ENCODE results near the gene NEK5.

NEK5 gene

DNA sequence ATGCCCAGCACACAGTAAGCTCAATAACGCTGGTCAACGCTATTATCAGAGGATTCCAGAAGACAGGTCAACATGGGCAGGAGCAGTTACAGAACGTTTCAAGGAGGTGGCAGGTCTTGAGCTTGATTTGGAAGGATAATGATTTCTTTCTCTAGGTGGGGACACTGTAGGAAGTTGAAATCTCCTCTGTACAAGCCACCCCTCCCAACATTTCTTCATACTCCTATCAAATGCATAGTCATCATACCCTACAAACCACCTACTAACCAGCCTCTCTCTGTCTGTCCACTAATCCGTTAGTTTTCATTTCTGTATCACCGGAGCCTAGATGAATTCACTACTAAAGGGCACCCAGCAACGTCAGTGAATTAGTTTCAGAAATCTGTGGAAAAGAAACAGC, 118.9 kb downstream of the NEK5 start:
- no peak for DNase-seq

DNA sequence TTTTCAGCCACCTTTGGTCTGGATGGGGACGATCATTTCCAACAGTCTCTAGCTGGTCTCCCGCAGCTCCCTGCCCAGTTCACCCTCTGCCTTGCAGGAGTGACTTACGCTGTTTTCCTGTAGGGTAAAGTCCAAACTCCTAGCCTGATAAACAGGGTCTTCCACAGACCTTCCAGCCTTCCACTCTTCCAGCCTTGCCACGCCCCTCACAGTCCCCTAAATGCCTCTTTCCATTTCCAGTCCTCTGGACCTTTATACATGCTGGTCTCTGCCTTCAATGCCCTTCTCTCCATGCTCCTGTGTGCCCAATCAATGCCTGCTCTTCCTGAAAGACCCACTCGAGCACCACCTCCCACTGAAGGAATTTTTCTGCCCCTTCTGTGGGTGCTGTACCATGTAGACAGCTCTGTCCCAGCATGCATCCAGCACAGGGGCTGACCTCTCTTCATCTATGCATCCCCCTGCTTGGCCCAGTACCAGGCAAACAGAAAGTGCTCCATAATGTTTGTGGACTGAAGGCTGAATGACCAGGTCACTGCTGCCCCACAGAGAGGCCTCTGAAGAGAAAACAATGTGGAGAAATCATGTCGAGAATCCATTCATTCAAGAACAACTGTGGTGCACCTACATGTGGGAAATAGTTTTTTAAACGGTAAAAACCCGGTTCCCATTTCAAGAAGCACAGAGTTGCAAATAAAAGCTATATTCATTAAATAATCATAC, 122.2 kb downstream of the NEK5 start:
- no peak for DNase-seq

DNA sequence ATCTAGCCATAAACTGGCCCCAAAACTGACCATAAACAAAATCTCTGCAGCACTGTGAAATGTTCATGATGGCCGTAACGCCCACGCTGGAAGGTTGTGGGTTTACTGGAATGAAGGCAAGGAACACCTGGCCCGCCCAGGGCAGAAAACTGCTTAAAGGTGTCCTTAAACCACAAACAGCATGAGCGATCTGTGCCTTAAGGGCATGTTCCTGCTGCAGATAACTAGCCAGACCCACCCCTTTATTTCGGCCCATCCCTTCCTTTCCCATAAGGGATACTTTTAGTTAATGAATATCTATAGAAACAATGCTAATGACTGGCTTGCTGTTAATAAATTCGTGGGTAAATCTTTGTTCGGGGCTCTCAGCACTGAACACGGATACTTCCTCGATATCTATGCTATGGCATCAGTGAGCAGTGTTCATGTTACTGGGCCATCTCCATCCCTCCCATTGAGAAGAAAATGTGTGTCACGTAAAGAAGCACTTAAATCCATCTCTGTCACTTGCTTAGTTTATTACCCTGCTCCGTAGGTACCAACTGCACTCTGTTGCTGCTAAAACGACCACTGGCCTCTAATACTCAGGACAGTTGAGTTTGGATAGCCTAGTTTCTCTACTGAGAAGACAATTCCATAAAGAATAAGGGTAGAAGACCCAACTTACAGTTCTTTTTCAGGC, 122.9 kb downstream of the NEK5 start:
- no peak for DNase-seq

DNA sequence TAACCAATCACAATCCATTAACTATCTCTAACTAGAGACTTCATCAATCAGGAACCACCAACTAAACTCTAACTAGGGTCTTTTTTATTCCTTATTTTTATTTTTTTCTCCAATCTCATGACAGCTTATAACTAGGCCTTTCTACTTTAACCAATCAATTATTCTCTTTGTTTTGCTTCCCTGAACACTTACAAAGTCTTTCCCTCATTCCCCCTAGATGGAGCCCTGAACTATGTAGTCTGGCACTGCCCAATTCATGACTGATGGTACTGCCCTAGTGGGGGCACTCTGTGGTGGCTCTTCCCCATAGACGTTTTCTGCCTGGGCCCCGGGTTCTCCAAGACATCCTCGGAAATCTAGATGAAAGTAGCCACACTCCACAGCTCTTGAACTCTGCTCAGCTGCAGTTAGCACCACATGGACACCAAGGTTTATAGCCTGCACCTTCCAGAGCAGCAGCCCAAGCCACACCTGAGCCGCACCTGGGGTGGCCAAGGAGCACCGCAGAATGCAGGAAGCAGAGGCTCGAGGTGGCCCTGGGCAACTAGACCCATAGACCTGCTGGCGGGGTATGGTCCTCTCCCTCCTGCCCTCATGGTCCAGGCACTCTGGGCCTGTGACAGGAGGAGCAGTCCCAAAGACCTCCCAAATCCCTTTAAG, 124.2 kb downstream of the NEK5 start:
- DNase-seq, result no peak

DNA sequence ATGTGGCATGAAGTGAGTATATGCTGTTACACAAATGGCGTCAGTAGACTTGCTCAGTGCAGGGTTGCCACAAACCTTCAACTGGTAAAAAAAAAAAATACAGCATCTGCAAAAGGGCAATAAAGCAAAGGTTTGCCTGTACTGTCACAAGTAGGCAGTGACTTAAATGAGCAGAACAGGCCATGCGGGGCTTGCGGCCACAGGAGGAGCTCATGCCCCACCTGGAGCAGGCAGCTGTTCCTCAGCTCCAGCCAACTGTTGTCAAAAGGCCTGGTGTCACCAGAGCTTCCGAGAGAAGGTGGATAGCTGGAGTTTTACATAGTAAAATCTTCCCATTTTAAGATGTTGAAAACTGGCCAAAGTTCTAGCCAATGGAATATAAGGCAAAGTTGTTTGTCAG, 125.3 kb downstream of the NEK5 start:
- DNase-seq, result no peak

DNA sequence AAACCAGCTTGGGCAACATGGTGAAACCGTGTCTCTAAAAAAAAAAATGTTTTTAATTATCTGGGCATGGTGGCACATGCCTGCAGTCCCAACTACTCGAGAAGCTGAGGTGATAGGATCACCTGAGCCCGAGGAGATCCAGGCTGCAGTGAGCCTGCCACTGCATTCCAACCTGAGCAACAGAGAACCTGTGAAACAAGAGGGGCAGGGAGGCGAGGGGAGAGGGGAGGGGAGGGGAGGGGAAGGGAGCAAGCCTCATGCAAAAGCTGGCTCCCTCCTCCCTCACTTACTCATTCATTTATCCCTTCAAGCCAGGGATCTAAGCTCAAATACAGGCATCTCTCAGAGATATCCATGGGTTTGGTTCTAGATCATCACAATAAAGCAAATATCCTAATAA, 126.5 kb downstream of the NEK5 start:
- no peak for DNase-seq

DNA sequence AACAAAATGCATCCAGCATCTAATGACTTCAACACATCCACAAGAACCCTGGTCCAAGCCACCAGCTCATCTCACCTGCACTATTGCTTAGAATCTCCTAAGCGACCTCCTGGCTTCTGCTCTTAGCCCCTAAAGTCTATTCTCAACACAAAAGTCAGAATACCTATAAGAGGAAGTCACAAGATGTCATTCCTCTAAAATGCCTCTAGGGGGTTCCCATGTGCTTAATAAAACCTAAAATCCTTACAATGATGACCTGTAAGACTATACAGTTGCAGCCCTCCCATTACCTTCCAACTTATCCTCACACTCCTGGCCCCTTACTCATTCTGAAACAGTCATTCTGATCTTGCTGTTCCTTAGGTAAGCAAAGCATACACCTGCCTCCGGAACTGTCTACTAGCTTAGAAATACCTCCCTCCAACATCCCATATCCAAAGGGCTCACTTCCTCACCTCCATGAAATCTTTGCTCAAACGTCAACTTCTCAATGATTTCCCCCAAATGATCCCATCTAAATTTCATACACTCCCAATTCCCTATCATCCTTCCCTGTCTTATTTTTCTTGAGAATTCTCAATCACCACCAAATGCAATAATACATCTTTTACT, 127.6 kb downstream of the NEK5 start:
- DNase-seq, result no peak

DNA sequence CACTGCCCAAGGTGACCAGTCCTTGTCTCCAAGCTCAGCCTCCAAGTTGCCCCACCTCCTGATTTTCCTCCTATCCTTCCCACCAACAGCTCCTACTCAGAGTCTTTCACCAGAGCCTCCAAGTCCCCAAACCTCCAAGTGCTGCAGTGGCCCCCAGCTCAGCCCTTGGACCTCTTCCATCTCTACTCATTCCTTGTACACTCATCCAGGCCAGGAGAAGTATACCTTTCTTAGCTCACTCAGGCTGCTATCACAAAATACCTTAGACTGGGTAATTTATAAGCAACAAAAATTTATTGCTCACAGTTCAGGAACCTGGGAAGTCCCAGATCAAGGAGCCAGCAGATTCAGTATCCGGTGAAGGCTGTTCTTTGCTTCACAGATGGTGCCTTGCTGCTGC, 129.0 kb downstream of the NEK5 start:
- no peak for DNase-seq

DNA sequence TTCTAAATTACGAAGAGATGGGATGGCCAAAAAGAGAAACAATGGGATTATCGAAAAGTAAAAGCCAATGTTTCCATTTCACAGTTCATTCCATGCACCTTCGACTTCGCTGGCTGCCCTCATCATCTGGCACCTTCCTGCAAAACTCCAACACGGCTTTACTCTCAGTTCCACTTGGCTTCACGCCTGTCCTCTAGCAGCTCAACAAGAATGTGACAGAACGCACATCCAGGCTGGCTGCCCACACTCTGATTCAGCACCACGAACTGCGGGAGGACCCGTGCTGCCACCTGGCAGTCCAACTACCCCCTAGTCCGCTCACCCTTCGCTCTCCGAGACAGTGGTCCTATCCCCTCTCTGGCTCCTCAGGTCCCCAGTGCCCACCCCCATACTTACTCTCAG, 129.4 kb downstream of the NEK5 start:
- no peak for DNase-seq

DNA sequence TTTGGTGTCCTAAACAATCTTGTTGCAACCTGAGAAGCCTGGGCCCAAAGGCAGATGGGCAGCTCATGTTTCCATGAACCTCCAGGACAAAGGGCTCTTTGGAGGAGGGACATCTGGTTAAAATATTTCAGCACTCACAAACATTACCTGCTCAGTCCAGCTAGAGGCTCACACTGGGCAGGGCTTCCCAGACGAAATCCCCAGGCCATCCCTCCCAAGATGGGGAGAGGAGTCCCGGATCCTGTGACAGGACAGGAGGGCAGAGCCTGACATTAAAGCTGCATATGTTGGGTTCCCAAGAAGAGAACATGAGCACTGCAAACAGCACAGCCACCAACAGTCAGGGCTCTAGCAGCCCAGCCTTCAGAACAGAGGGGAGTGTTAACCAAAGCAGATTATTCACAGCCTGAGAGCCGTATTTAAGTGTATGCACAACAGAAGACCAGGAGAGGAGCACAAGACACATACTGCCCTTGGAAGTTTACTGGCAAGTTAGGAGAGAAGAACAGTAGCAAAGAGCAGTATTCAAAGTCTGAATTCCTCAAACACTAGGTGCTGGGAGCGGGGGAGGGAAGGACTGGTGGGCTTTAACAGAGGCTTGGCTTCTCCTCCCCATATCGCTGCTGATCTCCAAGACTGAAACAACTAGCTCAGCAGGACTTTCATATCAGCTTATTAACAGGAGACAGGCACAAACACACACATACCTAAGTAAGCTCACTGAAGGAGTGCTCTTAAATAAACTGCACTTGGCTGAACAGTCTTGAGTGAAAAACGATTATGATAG, 130.0 kb downstream of the NEK5 start:
- DNase-seq, result no peak

DNA sequence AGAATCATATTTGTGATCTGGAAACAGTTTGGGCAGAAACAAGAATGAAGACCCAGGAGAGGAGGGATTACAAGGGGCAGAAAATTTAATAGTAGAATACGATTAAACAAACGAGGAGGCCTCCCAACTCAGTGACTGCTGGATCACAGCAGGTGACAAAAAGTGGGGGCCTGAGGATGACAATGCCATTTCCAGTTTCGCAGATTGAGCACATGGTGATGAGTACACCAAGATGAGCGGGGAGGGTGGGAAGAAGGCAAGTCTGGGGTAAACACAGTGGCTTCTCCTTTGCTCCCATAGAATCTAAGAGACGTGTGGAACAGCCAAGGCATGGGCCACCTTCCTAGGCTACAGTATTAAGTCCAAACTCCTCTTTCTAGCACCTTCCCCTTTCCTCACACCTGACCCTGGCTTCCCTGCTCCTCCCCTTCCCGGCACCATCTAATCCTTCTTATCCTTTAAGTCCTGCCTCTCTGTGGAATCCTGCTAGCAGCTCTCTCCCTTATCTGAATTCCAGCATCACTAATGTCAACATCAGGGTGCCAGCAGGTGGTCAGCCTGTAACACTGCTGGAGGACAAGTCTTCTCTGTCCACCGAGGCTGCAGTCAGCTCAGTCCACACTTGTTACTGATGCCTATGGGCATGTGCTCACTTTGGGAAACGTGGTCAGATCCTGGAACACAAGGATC, 131.1 kb downstream of the NEK5 start:
- DNase-seq, result no peak

DNA sequence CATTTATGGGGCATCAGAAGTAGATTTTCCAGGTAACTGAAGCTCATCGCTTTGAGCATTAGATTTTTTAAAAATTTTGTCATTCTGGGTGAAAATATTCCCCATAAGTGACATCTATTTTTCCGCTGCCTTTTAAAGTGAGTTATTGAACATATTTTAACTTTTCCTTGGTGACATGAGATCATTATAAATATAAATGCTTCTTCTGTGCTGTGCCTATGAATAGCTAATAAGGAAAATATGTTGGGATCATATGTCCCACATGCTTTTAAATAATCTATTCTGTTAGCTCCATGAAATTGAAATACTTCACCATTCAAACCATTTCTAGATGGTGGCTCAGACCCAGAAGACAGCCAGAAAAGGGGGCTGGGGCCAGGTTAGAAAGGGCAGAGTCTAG, 131.7 kb downstream of the NEK5 start:
- no peak for DNase-seq

DNA sequence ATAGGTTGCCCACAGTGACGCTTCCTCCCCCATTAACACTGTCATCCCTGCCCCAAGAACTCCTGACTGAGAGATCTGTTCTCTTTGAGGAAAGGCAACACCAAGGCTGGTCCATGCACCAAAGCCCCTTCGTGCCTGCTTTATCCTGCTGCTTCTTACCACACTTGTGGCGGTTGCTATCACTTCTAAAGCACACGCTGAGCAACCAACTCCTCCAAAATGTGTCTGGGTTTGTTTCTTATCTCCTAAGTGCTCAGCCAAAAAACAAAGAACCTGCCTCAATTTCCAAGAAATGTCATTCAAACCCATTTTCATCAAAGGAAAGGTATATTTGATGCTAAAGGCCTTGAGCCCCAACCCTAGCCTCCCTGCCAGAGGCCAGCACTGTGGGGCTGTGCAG, 132.2 kb downstream of the NEK5 start:
- no peak for DNase-seq

DNA sequence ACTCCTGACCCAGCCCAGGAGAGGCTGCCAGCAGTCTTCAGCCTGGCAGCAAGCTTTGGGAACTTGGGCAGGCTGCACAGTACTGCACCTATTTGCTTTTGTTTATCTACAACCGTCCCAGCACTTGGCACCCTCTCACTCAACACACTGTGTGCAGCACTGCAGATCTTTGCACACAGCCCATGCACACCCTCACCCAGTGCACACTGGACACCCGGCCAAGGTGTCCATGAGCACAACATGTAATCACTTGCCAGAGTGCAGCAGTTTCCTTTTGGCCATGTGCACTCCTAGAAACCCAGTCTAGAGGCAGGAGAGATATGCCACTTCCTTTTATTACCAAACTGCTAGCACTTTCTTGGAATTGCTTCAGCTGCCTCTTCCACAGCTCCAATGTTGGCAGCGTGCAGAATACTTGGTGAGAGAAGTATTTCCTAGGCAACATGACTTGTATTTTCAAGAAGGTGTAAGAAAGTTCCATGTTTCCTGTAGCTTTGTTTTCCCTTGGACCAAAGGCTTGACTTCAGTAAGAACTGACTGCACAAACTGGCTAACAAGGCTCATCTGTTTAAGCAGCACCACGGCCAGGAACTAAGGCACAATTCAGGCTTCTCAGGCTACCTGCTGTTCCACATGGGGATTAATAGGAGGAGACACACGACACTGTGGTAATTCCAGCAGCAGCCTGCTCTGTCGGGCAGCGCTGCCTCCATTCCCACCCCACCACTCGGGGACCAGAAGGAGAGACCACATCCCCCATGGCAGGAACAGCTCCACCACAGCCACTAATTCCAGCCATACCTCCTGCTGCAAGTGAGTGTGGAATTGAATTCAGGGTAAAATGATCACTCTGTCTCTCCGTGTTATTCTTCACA, 133.0 kb downstream of the NEK5 start:
- no peak for DNase-seq

DNA sequence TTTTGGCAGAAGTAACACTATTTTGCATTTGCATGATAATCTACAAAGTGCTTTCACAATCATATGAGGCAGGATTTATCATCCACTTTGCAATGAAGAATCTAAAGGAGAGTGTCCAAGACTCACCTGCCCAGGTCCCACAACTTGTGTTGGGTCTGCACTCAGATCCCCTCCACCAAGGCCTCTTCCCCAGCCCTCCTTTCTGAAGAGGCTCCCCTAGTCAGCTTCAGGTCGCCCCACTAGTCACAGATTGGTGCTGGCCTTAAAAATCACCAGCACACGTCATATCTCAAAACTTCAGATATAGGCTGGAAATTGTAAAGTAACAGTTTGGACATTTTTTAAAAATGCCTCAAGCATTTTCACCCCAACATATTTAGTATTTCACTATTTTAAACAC, 135.2 kb downstream of the NEK5 start:
- DNase-seq, result no peak

DNA sequence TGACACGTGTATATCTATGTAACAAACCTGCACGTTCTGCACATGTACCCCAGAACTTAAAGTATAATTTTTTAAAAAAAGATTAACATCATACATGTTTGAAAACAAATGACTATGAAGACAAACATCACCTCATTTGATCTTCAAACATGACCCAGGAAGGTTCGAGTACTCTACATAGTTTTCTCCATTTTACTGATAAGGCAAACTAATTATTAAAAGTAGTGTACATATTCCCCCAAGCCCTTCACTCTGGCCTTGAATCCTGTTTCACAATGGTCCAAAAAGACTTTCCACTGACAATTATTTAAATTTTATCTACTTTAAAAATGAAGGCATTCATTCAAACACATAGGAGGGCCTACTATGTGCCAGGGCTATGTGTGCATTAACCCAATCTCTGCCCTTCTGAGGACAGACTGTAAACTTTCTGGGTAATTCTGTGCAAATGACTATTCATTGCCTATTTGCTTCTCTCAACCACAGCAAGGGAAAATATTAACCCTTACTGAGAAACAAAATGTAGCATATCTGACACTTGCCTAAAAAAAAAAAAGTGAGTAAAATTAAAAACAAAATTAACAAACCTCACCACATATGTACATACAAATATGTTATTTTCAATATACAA, 139.8 kb downstream of the NEK5 start:
- DNase-seq, result no peak
